HEK293T (cell line): ENCODE measurements around the gene MYO15B.

ENCODE experiments used
- CTCF ChIA-PET: fragments of 350-600 bp; formaldehyde crosslinking; extraction: SDS; loops from one replicate; lab custom pipeline; 2021; ENCODE audit warnings: antibody characterized with exemption, inconsistent platforms; lab: Yijun Ruan, JAX
- POLR2A ChIA-PET: fragments of 350-600 bp; formaldehyde crosslinking; extraction: SDS; loops from one replicate; lab custom pipeline; 2020; ENCODE audit warnings: antibody characterized with exemption, inconsistent platforms; lab: Yijun Ruan, JAX
- DNase-seq: peaks from one replicate; pipeline ENCODE4 v3.0.0; 2012; ENCODE audit warnings: mixed read lengths; ENCODE audit errors: extremely low spot score
- ARNT ChIP-seq: fragments of 450-650 bp; IDR thresholded peaks from 2 replicates; pipeline ENCODE4 v1.6.1; 2017; ENCODE audit warnings: mild to moderate bottlenecking
- BHLHE40 ChIP-seq: fragments of 450-650 bp; IDR thresholded peaks from 2 replicates; pipeline ENCODE4 v1.6.1; 2016; ENCODE audit warnings: mild to moderate bottlenecking, moderate library complexity, borderline replicate concordance
- CTBP1 ChIP-seq: fragments of 450-650 bp; IDR thresholded peaks from 2 replicates; pipeline ENCODE4 v1.6.1; 2016; ENCODE audit warnings: borderline replicate concordance
- ELF4 ChIP-seq: fragments of 450-650 bp; IDR thresholded peaks from 2 replicates; pipeline ENCODE4 v1.6.1; 2017; ENCODE audit warnings: antibody characterized with exemption
- FOXA1 ChIP-seq: fragments of 450-650 bp; IDR thresholded peaks from 2 replicates; pipeline ENCODE4 v1.6.1; 2016; ENCODE audit warnings: mild to moderate bottlenecking
- FOXK2 ChIP-seq: fragments of 450-650 bp; IDR thresholded peaks from 2 replicates; pipeline ENCODE4 v1.6.1; 2016; ENCODE audit warnings: mild to moderate bottlenecking
- FOXM1 ChIP-seq: fragments of 450-650 bp; IDR thresholded peaks from 2 replicates; pipeline ENCODE4 v1.6.1; 2017; ENCODE audit warnings: mild to moderate bottlenecking, borderline replicate concordance
- HDGF ChIP-seq: fragments of 450-650 bp; IDR thresholded peaks from 2 replicates; pipeline ENCODE4 v1.6.1; 2017; ENCODE audit warnings: antibody characterized with exemption, borderline replicate concordance
- L3MBTL2 ChIP-seq: fragments of 450-650 bp; conservative IDR thresholded peaks from 2 replicates; pipeline ENCODE4 v1.6.1; 2016; ENCODE audit warnings: mild to moderate bottlenecking
- LEF1 ChIP-seq: fragments of 450-650 bp; IDR thresholded peaks from 2 replicates; pipeline ENCODE4 v1.6.1; 2017; ENCODE audit warnings: mild to moderate bottlenecking, borderline replicate concordance
- NFRKB ChIP-seq: fragments of 450-650 bp; IDR thresholded peaks from 2 replicates; pipeline ENCODE4 v1.6.1; 2016; ENCODE audit warnings: mild to moderate bottlenecking, moderate library complexity
- PKNOX1 ChIP-seq: fragments of 450-650 bp; IDR thresholded peaks from 2 replicates; pipeline ENCODE4 v1.6.1; 2016
- SP1 ChIP-seq: fragments of 450-650 bp; IDR thresholded peaks from 2 replicates; pipeline ENCODE4 v1.6.1; 2017
- SUZ12 ChIP-seq: fragments of 450-650 bp; IDR thresholded peaks from 2 replicates; pipeline ENCODE4 v1.6.1; 2016; ENCODE audit warnings: mild to moderate bottlenecking
- TARDBP ChIP-seq: fragments of 450-650 bp; IDR thresholded peaks from 2 replicates; pipeline ENCODE4 v1.6.1; 2016
- ZNF384 ChIP-seq: fragments of 450-650 bp; IDR thresholded peaks from 2 replicates; pipeline ENCODE4 v1.6.1; 2016

Gene MYO15B

GRCh38 chr17:75603123-75603522 is 15.5 kb downstream of the MYO15B start:
- ChIA-PET POLR2A (no interaction called here), CTCF (interaction anchor here (1.0 to 3.5 kb wide), 3 partner anchors 13 to 147 kb away, joined by 3 to 26 read pairs (median 6); no protein-coding TSS in a partner anchor)
- TF ChIP-seq ELF4, result no peak
- TF ChIP-seq TARDBP, result no peak
- no peak for TF ChIP-seq LEF1
- TF ChIP-seq FOXK2, result no peak
- no peak for TF ChIP-seq NFRKB
- TF ChIP-seq FOXM1, result no peak
- no peak for TF ChIP-seq ARNT
- TF ChIP-seq HDGF, result no peak
- TF ChIP-seq BHLHE40, result no peak
- TF ChIP-seq PKNOX1, result no peak
- TF ChIP-seq SP1, result no peak
- TF ChIP-seq ZNF384, result no peak
- DNase-seq, result no peak

- POLR2A ChIA-PET, result no interaction called here
- no peak for DNase-seq
- no peak for TF ChIP-seq ARNT
- no peak for TF ChIP-seq PKNOX1
- no peak for TF ChIP-seq FOXK2
- TF ChIP-seq SP1, result no peak
- TF ChIP-seq NFRKB, result no peak
- no peak for TF ChIP-seq FOXM1
- TF ChIP-seq L3MBTL2, result no peak
- no peak for TF ChIP-seq SUZ12
- no peak for TF ChIP-seq FOXA1
- TF ChIP-seq ZNF384, result no peak
- TF ChIP-seq TARDBP, result no peak
- no peak for TF ChIP-seq LEF1
- TF ChIP-seq BHLHE40, result no peak
- no peak for TF ChIP-seq ELF4
- TF ChIP-seq HDGF, result no peak
- no peak for TF ChIP-seq CTBP1
- CTCF ChIA-PET, result interaction anchor here (0.7 to 1.4 kb wide), 2 partner anchors 11 to 146 kb away, joined by 3 to 6 read pairs; no protein-coding TSS in a partner anchor
Measured at GRCh38 chr17:75604034-75604695, 16.6 kb downstream of the MYO15B start.

GRCh38 chr17:75605790-75606189 is 18.2 kb downstream of the MYO15B start:
- TF ChIP-seq SP1, result no peak
- TF ChIP-seq FOXA1, result no peak
- TF ChIP-seq PKNOX1, result no peak
- TF ChIP-seq ARNT, result no peak
- no peak for TF ChIP-seq CTBP1
- TF ChIP-seq BHLHE40, result no peak
- TF ChIP-seq TARDBP, result no peak
- ChIA-PET POLR2A (no interaction called here), CTCF (no interaction called here)
- DNase-seq, result no peak

- TF ChIP-seq ZNF384 (no peak), FOXM1 (no peak), ARNT (no peak), SUZ12 (no peak), NFRKB (no peak), PKNOX1 (no peak)
- ChIA-PET CTCF (no interaction called here), POLR2A (no interaction called here)
- DNase-seq, result no peak
Measured at GRCh38 chr17:75607086-75607485, 19.5 kb downstream of the MYO15B start.

- DNase-seq, result no peak
- ChIA-PET POLR2A (interaction anchor here (1.0 to 1.3 kb wide), 2 partner anchors 9 to 170 kb away, joined by 3 read pairs; no protein-coding TSS in a partner anchor), CTCF (interaction anchor here (1.5 to 3.5 kb wide), 3 partner anchors 9 to 23 kb away, joined by 3 to 16 read pairs (median 12); partner anchors contain the start of gene SMIM5)
- TF ChIP-seq TARDBP (no peak), SUZ12 (no peak), BHLHE40 (no peak), FOXK2 (no peak), PKNOX1 (no peak)
Measured at GRCh38 chr17:75610103-75610984, 22.7 kb downstream of the MYO15B start.
